HCT116 (cell line): ENCODE data around the gene MECP2. TPM values are rescaled to one million over a fixed set of nuclear protein-coding genes. Genes with fewer than 3 reads are reported as not detected.

Experiments
- ATAC-seq: fragments of 200-7000 bp; cut with Tn5 transposase; 2 replicates; pipeline ENCODE4 v1.9.1; 2020; ENCODE audit warnings: mild to moderate bottlenecking, moderate library complexity
- BruUV-seq: library from RNA; stranded (reverse); fragments of 400-500 nt; replicated peaks from 2 replicates; lab custom pipeline; 2021; lab: Mats Ljungman, UMichigan
- CTCF ChIA-PET: fragments of 300-600 bp; sonication (Branson Sonifier 250); formaldehyde crosslinking; loops from one replicate; lab custom pipeline; 2021; ENCODE audit warnings: antibody characterized with exemption; lab: Charles Lee
- POLR2A ChIA-PET: fragments of 300-600, 350-600 bp; sonication (Branson Sonifier 250); formaldehyde crosslinking; loops from one replicate; lab custom pipeline; 2021; ENCODE audit warnings: antibody characterized with exemption; lab: Charles Lee
- RAD21 ChIA-PET, 2 experiments: fragments of 300-600 bp; sonication (Branson Sonifier 250); formaldehyde crosslinking; loops; one replicate each; lab custom pipeline; 2023; ENCODE audit warnings: low total read pairs in 2 of 2; ENCODE audit not compliant: uncharacterized antibody in 2 of 2, unreplicated experiment in 2 of 2, low non-redundant PET in 1 of 2; lab: Charles Lee
- DNase-seq: peaks from one replicate; pipeline ENCODE4 v3.0.0-alpha.2; 2010; ENCODE audit warnings: low read depth, low spot score
- H2AFZ ChIP-seq: fragments of 200-600 bp; shearing (Covaris generic), sonication (generic); 2 replicates; pipeline ENCODE4 v1.6.1; 2017; ENCODE audit warnings: low read depth, mixed run types, mixed read lengths, antibody characterized with exemption, low read length; ENCODE audit not compliant: poor library complexity, severe bottlenecking
- H3K27ac ChIP-seq: 2 replicates; pipeline ENCODE4 v1.5.1; 2012; ENCODE audit warnings: low read depth, low read length
- H3K27me3 ChIP-seq: fragments of 200-600 bp; sonication (generic); 2 replicates; pipeline ENCODE4 v1.6.1; 2016; ENCODE audit warnings: mixed run types, low read length, mixed read lengths; ENCODE audit not compliant: insufficient read depth
- H3K36me3 ChIP-seq, 2 experiments: fragments of 200-500 bp in 1 of 2; fragments of 200-600 bp in 1 of 2; sonication (Bioruptor generic) in 1 of 2; sonication (generic) in 1 of 2; 2 replicates each; pipeline versions ENCODE4 v1.5.1 to v1.6.1; 2014 to 2016; ENCODE audit warnings: low read length in 2 of 2, inconsistent platforms in 1 of 2, mixed read lengths in 1 of 2, mixed run types in 1 of 2; ENCODE audit not compliant: insufficient read depth in 2 of 2, control insufficient read depth in 1 of 2
- H3K4me1 ChIP-seq, 2 experiments: fragments of 200-600 bp in 1 of 2; sonication (generic) in 1 of 2; 2 replicates each; pipeline versions ENCODE4 v1.5.1 to v1.6.1; 2012 to 2017; ENCODE audit warnings: low read length in 2 of 2, inconsistent platforms in 1 of 2, mild to moderate bottlenecking in 1 of 2, mixed read lengths in 1 of 2, mixed run types in 1 of 2, moderate library complexity in 1 of 2; ENCODE audit not compliant: insufficient read depth in 2 of 2, control insufficient read depth in 1 of 2
- H3K4me2 ChIP-seq: fragments of 200-600 bp; sonication (generic); 2 replicates; pipeline ENCODE4 v1.6.1; 2017; ENCODE audit warnings: mixed run types, low read length, mixed read lengths
- H3K4me3 ChIP-seq, 2 experiments: fragments of 200-600 bp in 1 of 2; sonication (generic) in 1 of 2; replicated peaks in 1 of 2; 2 replicates each; pipeline ENCODE4 v1.5.1; 2011 to 2016; ENCODE audit warnings: low read length in 2 of 2, control low read depth in 1 of 2, low read depth in 1 of 2, mild to moderate bottlenecking in 1 of 2, mixed read lengths in 1 of 2, mixed run types in 1 of 2
- H3K79me2 ChIP-seq: fragments of 200-600 bp; sonication (generic); 2 replicates; pipeline ENCODE4 v1.6.1; 2017; ENCODE audit warnings: mild to moderate bottlenecking, mixed run types, low read length, moderate library complexity, mixed read lengths; ENCODE audit not compliant: insufficient read depth
- H3K9ac ChIP-seq: fragments of 200-600 bp; sonication (generic); 2 replicates; pipeline ENCODE4 v1.6.1; 2016; ENCODE audit warnings: low read length, mixed read lengths
- H3K9me2 ChIP-seq: fragments of 200-600 bp; sonication (generic), shearing (Covaris generic); 2 replicates; pipeline ENCODE4 v1.6.1; 2017; ENCODE audit warnings: mixed run types, mild to moderate bottlenecking, moderate library complexity; ENCODE audit not compliant: insufficient read depth
- H3K9me3 ChIP-seq, 2 experiments: fragments of 200-500 bp in 1 of 2; fragments of 200-600 bp in 1 of 2; sonication (Bioruptor generic) in 1 of 2; sonication (generic) in 1 of 2; 2 replicates each; pipeline ENCODE4 v1.6.1; 2014 to 2017; ENCODE audit warnings: low read length in 2 of 2, mixed read lengths in 2 of 2, inconsistent platforms in 1 of 2, low read depth in 1 of 2, mild to moderate bottlenecking in 1 of 2, mixed run types in 1 of 2, moderate library complexity in 1 of 2; ENCODE audit not compliant: control insufficient read depth in 1 of 2, insufficient read depth in 1 of 2
- H4K20me1 ChIP-seq: fragments of 200-600 bp; sonication (generic), shearing (Covaris generic); 2 replicates; pipeline ENCODE4 v1.6.1; 2017; ENCODE audit warnings: mixed run types, mild to moderate bottlenecking, moderate library complexity; ENCODE audit not compliant: insufficient read depth
- CBX3 ChIP-seq: IDR thresholded peaks from 2 replicates; pipeline ENCODE4 v1.6.1; 2012; ENCODE audit warnings: low read depth
- CTCF ChIP-seq, 3 experiments: fragments of 200-600 bp in 1 of 3; sonication (generic) in 1 of 3; IDR thresholded peaks in 2 of 3; conservative IDR thresholded peaks in 1 of 3; 2 replicates each; pipeline ENCODE4 v1.5.1; 2012 to 2017; ENCODE audit warnings: low read depth in 2 of 3, low read length in 2 of 3, antibody characterized with exemption in 1 of 3, borderline replicate concordance in 1 of 3, control low read depth in 1 of 3, mild to moderate bottlenecking in 1 of 3, mixed read lengths in 1 of 3, mixed run types in 1 of 3, moderate library complexity in 1 of 3; ENCODE audit not compliant: insufficient read depth in 1 of 3
- ELF1 ChIP-seq: IDR thresholded peaks from 2 replicates; pipeline ENCODE4 v1.6.1; 2012; ENCODE audit warnings: low read depth, borderline replicate concordance
- EZH2 ChIP-seq: fragments of 200-600 bp; sonication (generic); IDR thresholded peaks from 2 replicates; pipeline ENCODE4 v1.6.1; 2017; ENCODE audit warnings: antibody characterized with exemption, mixed run types
- JUND ChIP-seq: IDR thresholded peaks from 2 replicates; pipeline ENCODE4 v1.6.1; 2012
- MAX ChIP-seq: IDR thresholded peaks from 2 replicates; pipeline ENCODE4 v1.6.1; 2012
- POLR2A ChIP-seq: IDR thresholded peaks from 2 replicates; pipeline ENCODE4 v1.7.0; 2011; ENCODE audit warnings: borderline replicate concordance; ENCODE audit not compliant: insufficient read depth, insufficient read length; ENCODE audit errors: extremely low read depth
- SIN3A ChIP-seq: IDR thresholded peaks from 2 replicates; pipeline ENCODE4 v1.6.1; 2012; ENCODE audit warnings: low read depth
- SP1 ChIP-seq: IDR thresholded peaks from 2 replicates; pipeline ENCODE4 v1.6.1; 2012; ENCODE audit warnings: low read depth
- SRF ChIP-seq: IDR thresholded peaks from 2 replicates; pipeline ENCODE4 v1.6.1; 2012; ENCODE audit warnings: low read depth
- YY1 ChIP-seq: IDR thresholded peaks from 2 replicates; pipeline ENCODE4 v1.6.1; 2011; ENCODE audit warnings: low read length, low read depth, moderate library complexity, mild to moderate bottlenecking; ENCODE audit not compliant: insufficient replicate concordance; ENCODE audit errors: extremely low read depth
- ZFX ChIP-seq: fragments of 450-650 bp; IDR thresholded peaks from 2 replicates; pipeline ENCODE4 v1.6.1; 2017
- ZNF274 ChIP-seq: fragments of 200-500 bp; sonication (Bioruptor generic); IDR thresholded peaks from 2 replicates; pipeline ENCODE4 v1.6.1; 2014; ENCODE audit warnings: mild to moderate bottlenecking, low read depth, low read length, inconsistent platforms
- intact Hi-C: fragments of 100-400 bp; cut with micrococcal nuclease; formaldehyde crosslinking; loops from 2 replicates; pipeline ENCODE4 v1.10.0; 2022
- total RNA-seq: library from RNA; stranded (reverse); gene quantifications from one replicate; pipeline ENCODE4 v1.2.1, GENCODE V29; 2021; ENCODE audit not compliant: unreplicated experiment

MECP2 gene
- total RNA-seq, 1 experiment from 2014 or later, result 32.4 TPM

- Histone ChIP-seq H3K9ac (no peak overlapping the region), H3K4me2 (no peak overlapping the region), H3K27me3 (no peaks in the 10 kb centered on the region), H3K36me3 (no peaks in the 10 kb centered on the region; a peak in 1 of 4 replicates), H4K20me1 (no peaks in the 10 kb centered on the region), H3K4me3 (no peak overlapping the region), H3K27ac (no peak overlapping the region), H3K9me2 (no peaks in the 10 kb centered on the region), H3K79me2 (peaks cover 12% of the 10 kb centered on the region; the same call in 1 of the 2 replicates), H3K9me3 (no peaks in the 10 kb centered on the region), H2AFZ (no peak overlapping the region), H3K4me1 (no peaks in the 10 kb centered on the region)
- no peak for DNase-seq
- no peak for TF ChIP-seq ELF1
- ATAC-seq, result no peak
- ChIA-PET CTCF (no interaction called here), POLR2A (no interaction called here), RAD21 (no interaction called here)
- no TSS peak for BruUV-seq
- intact Hi-C loops, result no loop called here
These were observed 61.0 kb downstream of the MECP2 start for GRCh38 chrX:154036513-154036912.

GRCh38 chrX:154033848-154034247 is 63.7 kb downstream of the MECP2 start:
- Histone ChIP-seq H4K20me1 (no peaks in the 10 kb centered on the region), H3K4me2 (no peak overlapping the region), H3K9ac (no peak overlapping the region), H3K27ac (no peak overlapping the region), H3K79me2 (peaks cover 4% of the 10 kb centered on the region; the same call in 1 of the 2 replicates), H3K4me3 (no peak overlapping the region), H3K9me3 (no peaks in the 10 kb centered on the region), H3K4me1 (no peaks in the 10 kb centered on the region), H3K27me3 (no peaks in the 10 kb centered on the region), H3K9me2 (no peaks in the 10 kb centered on the region), H3K36me3 (no peaks in the 10 kb centered on the region; a peak in 1 of 4 replicates), H2AFZ (no peak overlapping the region)
- RAD21 ChIA-PET, result no interaction called here
- CTCF ChIA-PET, result no interaction called here
- no peak for TF ChIP-seq SIN3A
- TF ChIP-seq MAX, result no peak
- no TSS peak for BruUV-seq
- DNase-seq (no peak), ATAC-seq (no peak)
- POLR2A ChIA-PET, result no interaction called here
- intact Hi-C loops, result no loop called here

GRCh38 chrX:154032653-154033052 is 64.9 kb downstream of the MECP2 start:
- ChIA-PET CTCF (no interaction called here), POLR2A (no interaction called here), RAD21 (no interaction called here)
- no peaks in the 10 kb centered on the region for H3K9me2 ChIP-seq
- DNase-seq, result no peak
- H3K4me3 ChIP-seq, result no peak overlapping the region
- no peak overlapping the region for H2AFZ ChIP-seq
- no peak for TF ChIP-seq ZNF274
- TF ChIP-seq SP1, result no peak
- no peak for TF ChIP-seq JUND
- no peak for TF ChIP-seq ZFX
- TF ChIP-seq EZH2, result no peak
- TF ChIP-seq YY1, result no peak
- TF ChIP-seq CTCF (IDR thresholded peaks at IDR 0.05 in 2 of 3, conservative IDR thresholded peaks at IDR 0.05 in 1 of 3; ENCODE audit: borderline replicate concordance in 1 of 3, insufficient read depth in 1 of 3, low read depth in 2 of 3, low read length in 2 of 3), result no peak
- no peak for TF ChIP-seq CBX3
- no peak for TF ChIP-seq POLR2A
- TF ChIP-seq SRF, result no peak
- H3K4me1 ChIP-seq, result no peaks in the 10 kb centered on the region
- no peaks in the 10 kb centered on the region for H3K9me3 ChIP-seq
- intact Hi-C loops, result no loop called here
- no TSS peak for BruUV-seq
- H3K36me3 ChIP-seq, result no peaks in the 10 kb centered on the region; a peak in 1 of 4 replicates
- ATAC-seq, result no peak
- no peaks in the 10 kb centered on the region for H4K20me1 ChIP-seq
- no peak overlapping the region for H3K4me2 ChIP-seq
- H3K27me3 ChIP-seq, result no peaks in the 10 kb centered on the region
- H3K79me2 ChIP-seq, result no peaks in the 10 kb centered on the region; the same call in 1 of the 2 replicates
- H3K9ac ChIP-seq, result no peak overlapping the region
- H3K27ac ChIP-seq, result no peak overlapping the region
